ENCODE data around the gene SYT11.
A peak's percentile ranks its signal among the peaks of the same experiment; 100 is the strongest.

SYT11 gene

DNA sequence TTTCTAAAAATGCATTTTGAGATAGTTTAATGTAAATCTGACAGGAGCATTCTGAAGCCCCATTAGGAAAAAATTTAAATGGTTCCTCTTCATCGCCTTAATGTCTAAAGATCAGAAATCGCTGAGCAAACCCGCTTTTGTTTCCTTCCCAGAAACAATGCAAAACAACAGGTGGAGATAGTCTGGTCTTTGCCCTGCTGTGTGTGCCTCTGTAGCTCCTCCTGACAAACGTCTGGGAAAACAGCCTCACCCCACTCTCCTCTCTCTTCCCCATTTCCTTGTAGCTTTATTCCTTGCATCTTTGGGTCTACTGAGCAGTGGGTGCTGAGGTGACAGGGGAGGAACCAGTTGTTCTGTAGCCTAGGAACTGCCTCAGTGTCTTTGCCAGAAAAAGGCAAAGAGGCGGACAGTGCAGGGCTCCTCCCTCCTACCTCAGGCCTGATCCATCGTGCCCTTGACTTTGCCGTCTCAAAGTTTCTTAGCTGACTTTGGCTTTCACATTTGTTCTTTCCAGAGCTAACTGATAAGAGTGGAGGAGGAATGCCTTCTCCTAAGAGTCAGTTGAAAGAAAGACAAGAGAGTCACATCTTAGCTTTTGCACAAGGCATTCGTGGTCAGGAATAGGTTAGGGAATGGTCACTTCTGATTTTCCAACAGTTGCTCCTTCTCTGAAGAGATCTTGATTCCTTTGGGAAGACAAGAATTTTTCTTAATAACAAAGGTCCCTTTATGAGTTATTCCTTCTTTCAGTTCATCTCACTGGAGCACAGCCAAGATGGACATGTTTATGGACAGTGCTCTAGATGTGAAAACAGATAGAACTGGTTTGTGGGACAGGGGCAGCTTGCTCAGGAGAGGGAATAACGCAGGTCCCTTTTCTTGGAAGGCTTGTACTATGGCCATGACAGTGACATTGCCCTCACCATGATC lies 24.9 kb downstream of the SYT11 start:
- no peak for TF ChIP-seq GLIS3 (CRISPR knock-in tag; IDR thresholded peaks at IDR 0.05)
- TF ChIP-seq ZNF8 (CRISPR knock-in tag; IDR thresholded peaks at IDR 0.05): no peak
- no peak for TF ChIP-seq RARB (CRISPR knock-in tag; IDR thresholded peaks at IDR 0.05)
- TF ChIP-seq OSR1 (CRISPR knock-in tag; IDR thresholded peaks at IDR 0.05): no peak
- TF ChIP-seq, protein P1, sequence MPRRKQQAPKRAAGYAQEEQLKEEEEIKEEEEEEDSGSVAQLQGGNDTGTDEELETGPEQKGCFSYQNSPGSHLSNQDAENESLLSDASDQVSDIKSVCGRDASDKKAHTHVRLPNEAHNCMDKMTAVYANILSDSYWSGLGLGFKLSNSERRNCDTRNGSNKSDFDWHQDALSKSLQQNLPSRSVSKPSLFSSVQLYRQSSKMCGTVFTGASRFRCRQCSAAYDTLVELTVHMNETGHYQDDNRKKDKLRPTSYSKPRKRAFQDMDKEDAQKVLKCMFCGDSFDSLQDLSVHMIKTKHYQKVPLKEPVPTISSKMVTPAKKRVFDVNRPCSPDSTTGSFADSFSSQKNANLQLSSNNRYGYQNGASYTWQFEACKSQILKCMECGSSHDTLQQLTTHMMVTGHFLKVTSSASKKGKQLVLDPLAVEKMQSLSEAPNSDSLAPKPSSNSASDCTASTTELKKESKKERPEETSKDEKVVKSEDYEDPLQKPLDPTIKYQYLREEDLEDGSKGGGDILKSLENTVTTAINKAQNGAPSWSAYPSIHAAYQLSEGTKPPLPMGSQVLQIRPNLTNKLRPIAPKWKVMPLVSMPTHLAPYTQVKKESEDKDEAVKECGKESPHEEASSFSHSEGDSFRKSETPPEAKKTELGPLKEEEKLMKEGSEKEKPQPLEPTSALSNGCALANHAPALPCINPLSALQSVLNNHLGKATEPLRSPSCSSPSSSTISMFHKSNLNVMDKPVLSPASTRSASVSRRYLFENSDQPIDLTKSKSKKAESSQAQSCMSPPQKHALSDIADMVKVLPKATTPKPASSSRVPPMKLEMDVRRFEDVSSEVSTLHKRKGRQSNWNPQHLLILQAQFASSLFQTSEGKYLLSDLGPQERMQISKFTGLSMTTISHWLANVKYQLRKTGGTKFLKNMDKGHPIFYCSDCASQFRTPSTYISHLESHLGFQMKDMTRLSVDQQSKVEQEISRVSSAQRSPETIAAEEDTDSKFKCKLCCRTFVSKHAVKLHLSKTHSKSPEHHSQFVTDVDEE (CRISPR knock-in tag; IDR thresholded peaks at IDR 0.05): no peak
- TF ChIP-seq ARNTL (CRISPR knock-in tag; IDR thresholded peaks at IDR 0.05; ENCODE audit: borderline replicate concordance, low read depth): no peak
- TF ChIP-seq CSDC2 (CRISPR knock-in tag; IDR thresholded peaks at IDR 0.05): no peak
- TF ChIP-seq ZC3H10 (CRISPR knock-in tag; IDR thresholded peaks at IDR 0.05): no peak
- peak; percentile 15 for ATAC-seq

- TF ChIP-seq ZFP30 (CRISPR knock-in tag; IDR thresholded peaks at IDR 0.05) (no peak), OSR1 (CRISPR knock-in tag; IDR thresholded peaks at IDR 0.05) (0 out of 2 replicates have a peak, but pooled peaks have one; percentile 6)
- 0 out of 3 replicates have a peak, but pooled peaks have one; percentile 15 for ATAC-seq
Observed at GRCh38 chr1:155884982-155885381, 25.6 kb downstream of the SYT11 start.

DNA sequence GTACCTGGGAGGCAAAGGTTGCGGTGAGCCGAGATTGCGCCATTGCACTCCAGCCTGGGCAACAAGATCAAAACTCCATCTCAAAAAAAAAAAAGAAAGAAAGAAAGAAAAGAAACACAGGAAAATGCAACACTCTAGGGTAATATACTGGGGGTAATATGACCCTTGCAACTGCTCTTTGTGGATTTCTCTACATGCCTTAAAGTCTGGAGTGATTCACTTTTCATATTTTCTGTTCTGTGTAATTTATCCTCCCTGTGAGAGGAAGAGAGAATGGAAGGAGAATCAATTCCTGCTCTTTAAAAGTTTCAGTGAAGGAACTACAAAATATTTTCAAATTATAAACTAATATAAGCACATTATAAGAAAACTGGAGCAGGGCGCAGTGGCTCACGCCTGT lies 29.1 kb downstream of the SYT11 start:
- TF ChIP-seq ZFP30 (CRISPR knock-in tag; IDR thresholded peaks at IDR 0.05) (no peak), ZFP3 (CRISPR knock-in tag; IDR thresholded peaks at IDR 0.05) (no peak), ZNF565 (CRISPR knock-in tag; conservative IDR thresholded peaks at IDR 0.05; ENCODE audit: low read depth) (no peak), CREB5 (CRISPR knock-in tag; IDR thresholded peaks at IDR 0.05; ENCODE audit: low read depth) (no peak), ARNTL (CRISPR knock-in tag; IDR thresholded peaks at IDR 0.05; ENCODE audit: borderline replicate concordance, low read depth) (no peak), SNAI2 (CRISPR knock-in tag; IDR thresholded peaks at IDR 0.05) (no peak), BACH2 (CRISPR knock-in tag; IDR thresholded peaks at IDR 0.05; ENCODE audit: borderline replicate concordance) (no peak), CSDC2 (CRISPR knock-in tag; IDR thresholded peaks at IDR 0.05) (no peak), ZC3H10 (CRISPR knock-in tag; IDR thresholded peaks at IDR 0.05) (no peak), ZNF8 (CRISPR knock-in tag; IDR thresholded peaks at IDR 0.05) (no peak), ESRRG (CRISPR knock-in tag; IDR thresholded peaks at IDR 0.05) (no peak), ZNF70 (CRISPR knock-in tag; IDR thresholded peaks at IDR 0.05) (no peak), GLIS3 (CRISPR knock-in tag; IDR thresholded peaks at IDR 0.05) (no peak), TCF4 (CRISPR knock-in tag; IDR thresholded peaks at IDR 0.05; ENCODE audit: borderline replicate concordance) (no peak), PPARA (CRISPR knock-in tag; IDR thresholded peaks at IDR 0.05; ENCODE audit: borderline replicate concordance) (no peak), TOX (CRISPR knock-in tag; IDR thresholded peaks at IDR 0.05; ENCODE audit: borderline replicate concordance) (no peak)
- TF ChIP-seq, protein P2, sequence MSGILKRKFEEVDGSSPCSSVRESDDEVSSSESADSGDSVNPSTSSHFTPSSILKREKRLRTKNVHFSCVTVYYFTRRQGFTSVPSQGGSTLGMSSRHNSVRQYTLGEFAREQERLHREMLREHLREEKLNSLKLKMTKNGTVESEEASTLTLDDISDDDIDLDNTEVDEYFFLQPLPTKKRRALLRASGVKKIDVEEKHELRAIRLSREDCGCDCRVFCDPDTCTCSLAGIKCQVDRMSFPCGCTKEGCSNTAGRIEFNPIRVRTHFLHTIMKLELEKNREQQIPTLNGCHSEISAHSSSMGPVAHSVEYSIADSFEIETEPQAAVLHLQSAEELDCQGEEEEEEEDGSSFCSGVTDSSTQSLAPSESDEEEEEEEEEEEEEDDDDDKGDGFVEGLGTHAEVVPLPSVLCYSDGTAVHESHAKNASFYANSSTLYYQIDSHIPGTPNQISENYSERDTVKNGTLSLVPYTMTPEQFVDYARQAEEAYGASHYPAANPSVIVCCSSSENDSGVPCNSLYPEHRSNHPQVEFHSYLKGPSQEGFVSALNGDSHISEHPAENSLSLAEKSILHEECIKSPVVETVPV (CRISPR knock-in tag; IDR thresholded peaks at IDR 0.05): no peak
- TF ChIP-seq, protein P3, sequence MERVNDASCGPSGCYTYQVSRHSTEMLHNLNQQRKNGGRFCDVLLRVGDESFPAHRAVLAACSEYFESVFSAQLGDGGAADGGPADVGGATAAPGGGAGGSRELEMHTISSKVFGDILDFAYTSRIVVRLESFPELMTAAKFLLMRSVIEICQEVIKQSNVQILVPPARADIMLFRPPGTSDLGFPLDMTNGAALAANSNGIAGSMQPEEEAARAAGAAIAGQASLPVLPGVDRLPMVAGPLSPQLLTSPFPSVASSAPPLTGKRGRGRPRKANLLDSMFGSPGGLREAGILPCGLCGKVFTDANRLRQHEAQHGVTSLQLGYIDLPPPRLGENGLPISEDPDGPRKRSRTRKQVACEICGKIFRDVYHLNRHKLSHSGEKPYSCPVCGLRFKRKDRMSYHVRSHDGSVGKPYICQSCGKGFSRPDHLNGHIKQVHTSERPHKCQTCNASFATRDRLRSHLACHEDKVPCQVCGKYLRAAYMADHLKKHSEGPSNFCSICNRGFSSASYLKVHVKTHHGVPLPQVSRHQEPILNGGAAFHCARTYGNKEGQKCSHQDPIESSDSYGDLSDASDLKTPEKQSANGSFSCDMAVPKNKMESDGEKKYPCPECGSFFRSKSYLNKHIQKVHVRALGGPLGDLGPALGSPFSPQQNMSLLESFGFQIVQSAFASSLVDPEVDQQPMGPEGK (CRISPR knock-in tag; IDR thresholded peaks at IDR 0.05; ENCODE audit: borderline replicate concordance): no peak
- TF ChIP-seq, protein P4, sequence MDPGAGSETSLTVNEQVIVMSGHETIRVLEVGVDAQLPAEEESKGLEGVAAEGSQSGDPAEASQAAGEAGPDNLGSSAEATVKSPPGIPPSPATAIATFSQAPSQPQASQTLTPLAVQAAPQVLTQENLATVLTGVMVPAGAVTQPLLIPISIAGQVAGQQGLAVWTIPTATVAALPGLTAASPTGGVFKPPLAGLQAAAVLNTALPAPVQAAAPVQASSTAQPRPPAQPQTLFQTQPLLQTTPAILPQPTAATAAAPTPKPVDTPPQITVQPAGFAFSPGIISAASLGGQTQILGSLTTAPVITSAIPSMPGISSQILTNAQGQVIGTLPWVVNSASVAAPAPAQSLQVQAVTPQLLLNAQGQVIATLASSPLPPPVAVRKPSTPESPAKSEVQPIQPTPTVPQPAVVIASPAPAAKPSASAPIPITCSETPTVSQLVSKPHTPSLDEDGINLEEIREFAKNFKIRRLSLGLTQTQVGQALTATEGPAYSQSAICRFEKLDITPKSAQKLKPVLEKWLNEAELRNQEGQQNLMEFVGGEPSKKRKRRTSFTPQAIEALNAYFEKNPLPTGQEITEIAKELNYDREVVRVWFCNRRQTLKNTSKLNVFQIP (CRISPR knock-in tag; IDR thresholded peaks at IDR 0.05; ENCODE audit: borderline replicate concordance, low read depth): no peak
- TF ChIP-seq, protein P1 (CRISPR knock-in tag; IDR thresholded peaks at IDR 0.05): no peak
- ATAC-seq: peak; percentile 36; the same call in 2 of the 3 replicates
